ENCODE measurements around the gene CALD1.

Gene CALD1

GRCh38 chr7:134744569-134744968 is 34.9 kb upstream of the CALD1 start:
- DNase-seq (ENCODE audit: insufficient read length) (no peak), FAIRE-seq (no peak)
- no peak for TF ChIP-seq POLR2A (IDR thresholded peaks at IDR 0.05; ENCODE audit: low read depth, low read length)
- no peak for TF ChIP-seq POLR2AphosphoS5 (IDR thresholded peaks at IDR 0.05; ENCODE audit: low read depth, low read length)

DNA sequence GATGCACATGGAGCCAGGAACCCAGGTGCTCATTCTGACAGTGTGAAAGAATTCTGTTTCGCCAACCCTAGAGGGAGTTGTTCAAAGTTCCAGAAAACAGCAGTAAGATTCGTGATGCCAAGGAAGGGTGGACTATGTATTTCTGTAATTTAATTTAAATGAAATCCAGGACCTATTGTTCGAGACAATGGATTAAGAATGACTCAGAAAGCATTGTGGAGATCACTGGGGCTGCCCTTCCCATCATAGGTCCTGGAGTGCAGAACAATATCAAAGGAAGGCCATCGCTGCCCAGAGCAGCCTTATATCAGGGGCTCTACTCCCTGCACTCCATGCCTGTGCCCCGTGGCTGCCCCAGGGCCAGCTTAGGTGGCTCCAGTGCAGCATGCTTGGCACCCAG is 32.1 kb upstream of the CALD1 start:
- FAIRE-seq: no peak
- DNase-seq (ENCODE audit: insufficient read length): no peak
- no peak for TF ChIP-seq POLR2A (IDR thresholded peaks at IDR 0.05; ENCODE audit: low read depth, low read length)
- TF ChIP-seq POLR2AphosphoS5 (IDR thresholded peaks at IDR 0.05; ENCODE audit: low read depth, low read length): no peak
- no peak for TF ChIP-seq TAF1 (IDR thresholded peaks at IDR 0.05; ENCODE audit: borderline replicate concordance, low read depth, low read length)

GRCh38 chr7:134750083-134751062 is 29.1 kb upstream of the CALD1 start:
- DNase-seq (ENCODE audit: insufficient read length): peak; percentile 33
- TF ChIP-seq POLR2A (IDR thresholded peaks at IDR 0.05; ENCODE audit: low read depth, low read length) (no peak), TAF1 (IDR thresholded peaks at IDR 0.05; ENCODE audit: borderline replicate concordance, low read depth, low read length) (no peak), POLR2AphosphoS5 (IDR thresholded peaks at IDR 0.05; ENCODE audit: low read depth, low read length) (no peak)
- peak; percentile 70 for FAIRE-seq

- no peak for DNase-seq (ENCODE audit: insufficient read length)
- no peak for FAIRE-seq
- TF ChIP-seq POLR2A (IDR thresholded peaks at IDR 0.05; ENCODE audit: low read depth, low read length) (no peak), POLR2AphosphoS5 (IDR thresholded peaks at IDR 0.05; ENCODE audit: low read depth, low read length) (no peak), TAF1 (IDR thresholded peaks at IDR 0.05; ENCODE audit: borderline replicate concordance, low read depth, low read length) (no peak)
These were observed 27.3 kb upstream of the CALD1 start for GRCh38 chr7:134752006-134752760.

- no peak for TF ChIP-seq TAF1 (IDR thresholded peaks at IDR 0.05; ENCODE audit: borderline replicate concordance, low read depth, low read length)
- no peak for TF ChIP-seq POLR2AphosphoS5 (IDR thresholded peaks at IDR 0.05; ENCODE audit: low read depth, low read length)
- TF ChIP-seq POLR2A (IDR thresholded peaks at IDR 0.05; ENCODE audit: low read depth, low read length): no peak
- no peak for FAIRE-seq
- DNase-seq (ENCODE audit: insufficient read length): no peak
These were observed 23.9 kb upstream of the CALD1 start for GRCh38 chr7:134755422-134756022.

GRCh38 chr7:134757938-134758337 is 21.5 kb upstream of the CALD1 start:
- DNase-seq (ENCODE audit: insufficient read length) (no peak), FAIRE-seq (no peak)
- no peak for TF ChIP-seq POLR2A (IDR thresholded peaks at IDR 0.05; ENCODE audit: low read depth, low read length)
- TF ChIP-seq POLR2AphosphoS5 (IDR thresholded peaks at IDR 0.05; ENCODE audit: low read depth, low read length): no peak
- no peak for TF ChIP-seq TAF1 (IDR thresholded peaks at IDR 0.05; ENCODE audit: borderline replicate concordance, low read depth, low read length)

DNA sequence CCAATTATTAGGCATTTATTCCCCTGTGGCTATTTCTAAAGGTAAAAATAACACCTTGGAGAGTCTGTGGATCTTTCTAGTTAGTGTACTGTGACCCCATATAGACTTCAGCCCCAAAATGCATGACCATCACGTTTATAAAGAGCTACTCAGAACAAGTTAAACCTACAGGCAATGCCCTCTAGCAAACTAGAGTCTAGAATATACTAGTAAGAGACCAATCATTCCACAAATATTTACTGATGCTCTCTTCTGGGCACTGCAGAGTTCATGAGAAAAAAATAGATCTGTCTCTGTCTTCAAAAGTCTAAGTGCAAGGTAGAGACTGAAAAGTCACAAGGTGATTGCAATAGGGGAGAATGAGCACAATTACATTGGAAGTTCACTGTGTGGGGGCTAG is 20.5 kb upstream of the CALD1 start:
- no peak for TF ChIP-seq POLR2AphosphoS5 (IDR thresholded peaks at IDR 0.05; ENCODE audit: low read depth, low read length)
- no peak for TF ChIP-seq TAF1 (IDR thresholded peaks at IDR 0.05; ENCODE audit: borderline replicate concordance, low read depth, low read length)
- TF ChIP-seq POLR2A (IDR thresholded peaks at IDR 0.05; ENCODE audit: low read depth, low read length): no peak

GRCh38 chr7:134761266-134761665 is 18.2 kb upstream of the CALD1 start:
- TF ChIP-seq POLR2AphosphoS5 (IDR thresholded peaks at IDR 0.05; ENCODE audit: low read depth, low read length) (no peak), TAF1 (IDR thresholded peaks at IDR 0.05; ENCODE audit: borderline replicate concordance, low read depth, low read length) (no peak), POLR2A (IDR thresholded peaks at IDR 0.05; ENCODE audit: low read depth, low read length) (no peak)
- FAIRE-seq (no peak), DNase-seq (ENCODE audit: insufficient read length) (no peak)

More for the DNA sequence above, 20.5 kb upstream of the CALD1 start:
- FAIRE-seq: no peak
- no peak for DNase-seq (ENCODE audit: insufficient read length)

GRCh38 chr7:134763960-134764359 is 15.5 kb upstream of the CALD1 start:
- DNase-seq (ENCODE audit: insufficient read length) (no peak), FAIRE-seq (no peak)
- TF ChIP-seq POLR2AphosphoS5 (IDR thresholded peaks at IDR 0.05; ENCODE audit: low read depth, low read length) (no peak), TAF1 (IDR thresholded peaks at IDR 0.05; ENCODE audit: borderline replicate concordance, low read depth, low read length) (no peak), POLR2A (IDR thresholded peaks at IDR 0.05; ENCODE audit: low read depth, low read length) (no peak)

GRCh38 chr7:134764365-134764764 is 15.1 kb upstream of the CALD1 start:
- TF ChIP-seq TAF1 (IDR thresholded peaks at IDR 0.05; ENCODE audit: borderline replicate concordance, low read depth, low read length) (no peak), POLR2AphosphoS5 (IDR thresholded peaks at IDR 0.05; ENCODE audit: low read depth, low read length) (no peak), POLR2A (IDR thresholded peaks at IDR 0.05; ENCODE audit: low read depth, low read length) (no peak)
- FAIRE-seq: no peak
- DNase-seq (ENCODE audit: insufficient read length): no peak

DNA sequence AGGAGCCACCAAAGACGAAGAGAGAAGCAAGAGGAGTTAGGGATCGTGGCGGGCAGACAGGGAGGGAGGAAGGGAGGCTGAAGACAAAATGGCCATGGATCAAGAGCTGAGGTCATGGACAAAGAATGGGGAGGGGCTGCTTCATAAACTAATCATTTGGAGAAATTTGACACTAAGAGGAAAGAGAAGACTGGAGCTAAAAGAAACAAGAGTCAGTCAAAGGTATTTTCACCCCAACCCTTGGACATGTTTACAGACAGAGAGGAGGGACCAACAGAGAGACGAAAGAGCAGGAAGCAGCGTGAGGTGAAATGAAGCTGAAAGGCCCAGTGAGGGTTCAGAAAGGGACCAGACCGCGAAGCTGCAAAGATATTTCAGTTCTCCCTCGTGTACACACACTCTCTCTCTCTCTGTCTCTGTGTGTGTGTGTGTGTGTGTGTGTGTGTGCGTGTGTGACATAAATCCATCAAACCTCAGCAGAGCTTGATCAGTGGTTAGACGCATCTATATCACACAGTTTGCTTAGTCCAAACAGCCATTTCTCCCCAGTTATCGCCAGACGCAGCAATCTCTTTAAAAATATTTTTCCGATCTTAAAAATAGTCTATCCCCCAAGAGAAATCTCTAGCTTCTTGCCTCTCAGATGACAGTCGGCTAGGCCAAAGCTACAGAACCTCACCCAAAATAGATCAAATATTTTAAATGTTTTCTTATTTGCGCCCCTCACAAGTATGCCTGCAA is 12.5 kb upstream of the CALD1 start:
- TF ChIP-seq POLR2A (IDR thresholded peaks at IDR 0.05; ENCODE audit: low read depth, low read length) (no peak), TAF1 (IDR thresholded peaks at IDR 0.05; ENCODE audit: borderline replicate concordance, low read depth, low read length) (no peak), POLR2AphosphoS5 (IDR thresholded peaks at IDR 0.05; ENCODE audit: low read depth, low read length) (no peak)
- FAIRE-seq (peak; percentile 63), DNase-seq (ENCODE audit: insufficient read length) (no peak)
